HepG2 (cell line): ENCODE data around the gene SCGB1D1.

Experiments used
- BRCA1 ChIP-seq: sonication (generic); formaldehyde crosslinking; IDR thresholded peaks from 2 replicates; pipeline ENCODE4 v1.4.0; 2020; ENCODE audit warnings: missing genetic modification reagents
- EP300 ChIP-seq, 3 experiments: sonication (generic) in 1 of 3; formaldehyde crosslinking in 1 of 3; IDR thresholded peaks; 2 replicates each; pipeline versions ENCODE4 v1.5.1 to v1.6.1; 2011 to 2020; ENCODE audit warnings: low read depth in 2 of 3, low read length in 2 of 3, borderline replicate concordance in 1 of 3, improper control_type of control experiment in 1 of 3, mild to moderate bottlenecking in 1 of 3, missing genetic modification reagents in 1 of 3, moderate library complexity in 1 of 3
- EZH2 ChIP-seq: conservative IDR thresholded peaks from 2 replicates; pipeline ENCODE4 v1.6.1; 2012; ENCODE audit warnings: mild to moderate bottlenecking, low read depth, low read length, moderate library complexity
- HOXD1 ChIP-seq: sonication (generic); formaldehyde crosslinking; IDR thresholded peaks from 2 replicates; pipeline ENCODE4 v1.5.0; 2020; ENCODE audit warnings: missing genetic modification reagents
- PCBP1 ChIP-seq: fragments of 200-400 bp; formaldehyde crosslinking; IDR thresholded peaks from 2 replicates; pipeline ENCODE4 v1.6.1; 2017; ENCODE audit warnings: mild to moderate bottlenecking, low read depth, low read length, borderline replicate concordance
- SRF ChIP-seq: IDR thresholded peaks from 2 replicates; pipeline ENCODE4 v1.6.1; 2011; ENCODE audit warnings: mild to moderate bottlenecking, low read depth, low read length, moderate library complexity
- ZNF264 ChIP-seq: sonication (generic); formaldehyde crosslinking; IDR thresholded peaks from 2 replicates; pipeline ENCODE4 v1.4.0; 2020; ENCODE audit warnings: missing genetic modification reagents
- TF ChIP-seq, protein P1 (sequence below): sonication (generic); formaldehyde crosslinking; IDR thresholded peaks from 2 replicates; pipeline ENCODE4 v1.5.0; 2020; ENCODE audit warnings: mild to moderate bottlenecking, missing genetic modification reagents, moderate library complexity
- TF ChIP-seq, protein P2 (sequence below): sonication (generic); formaldehyde crosslinking; conservative IDR thresholded peaks from 2 replicates; pipeline ENCODE4 v1.4.0; 2020; ENCODE audit warnings: missing genetic modification reagents
- TF ChIP-seq, protein P3 (sequence below): sonication (generic); formaldehyde crosslinking; IDR thresholded peaks from 2 replicates; pipeline ENCODE4 v1.4.0; 2020; ENCODE audit warnings: mild to moderate bottlenecking, missing genetic modification reagents

DNA sequence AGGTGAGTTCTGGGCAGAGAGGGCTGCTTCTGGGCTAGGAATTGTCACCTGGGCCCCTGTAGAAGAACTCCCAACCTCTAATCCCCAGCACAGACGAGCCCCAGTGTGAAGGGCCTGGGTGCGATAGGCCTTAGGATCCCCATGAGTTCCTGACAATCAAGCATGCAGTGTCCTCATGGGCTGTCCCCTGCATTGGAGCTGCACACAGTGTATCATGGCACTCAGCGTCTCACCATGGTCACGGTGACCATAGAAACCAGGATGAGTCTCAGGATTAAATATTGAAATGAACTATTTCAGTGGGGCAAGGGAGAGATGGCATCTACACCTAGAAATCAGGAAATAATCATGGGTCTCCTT lies 18.7 kb downstream of the SCGB1D1 start:
- TF ChIP-seq EZH2 (no peak), PCBP1 (no peak), BRCA1 (CRISPR knock-in tag) (no peak), HOXD1 (CRISPR knock-in tag) (no peak), EP300 (IDR thresholded peaks at IDR 0.05; ENCODE audit: low read depth in 2 of 2, low read length in 2 of 2) (no peak), EP300 (CRISPR knock-in tag; IDR thresholded peaks at IDR 0.05; ENCODE audit: borderline replicate concordance) (no peak), ZNF264 (CRISPR knock-in tag) (no peak), SRF (no peak)
- TF ChIP-seq, protein P1, sequence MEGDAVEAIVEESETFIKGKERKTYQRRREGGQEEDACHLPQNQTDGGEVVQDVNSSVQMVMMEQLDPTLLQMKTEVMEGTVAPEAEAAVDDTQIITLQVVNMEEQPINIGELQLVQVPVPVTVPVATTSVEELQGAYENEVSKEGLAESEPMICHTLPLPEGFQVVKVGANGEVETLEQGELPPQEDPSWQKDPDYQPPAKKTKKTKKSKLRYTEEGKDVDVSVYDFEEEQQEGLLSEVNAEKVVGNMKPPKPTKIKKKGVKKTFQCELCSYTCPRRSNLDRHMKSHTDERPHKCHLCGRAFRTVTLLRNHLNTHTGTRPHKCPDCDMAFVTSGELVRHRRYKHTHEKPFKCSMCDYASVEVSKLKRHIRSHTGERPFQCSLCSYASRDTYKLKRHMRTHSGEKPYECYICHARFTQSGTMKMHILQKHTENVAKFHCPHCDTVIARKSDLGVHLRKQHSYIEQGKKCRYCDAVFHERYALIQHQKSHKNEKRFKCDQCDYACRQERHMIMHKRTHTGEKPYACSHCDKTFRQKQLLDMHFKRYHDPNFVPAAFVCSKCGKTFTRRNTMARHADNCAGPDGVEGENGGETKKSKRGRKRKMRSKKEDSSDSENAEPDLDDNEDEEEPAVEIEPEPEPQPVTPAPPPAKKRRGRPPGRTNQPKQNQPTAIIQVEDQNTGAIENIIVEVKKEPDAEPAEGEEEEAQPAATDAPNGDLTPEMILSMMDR (CRISPR knock-in tag), result no peak
- TF ChIP-seq, protein P2, sequence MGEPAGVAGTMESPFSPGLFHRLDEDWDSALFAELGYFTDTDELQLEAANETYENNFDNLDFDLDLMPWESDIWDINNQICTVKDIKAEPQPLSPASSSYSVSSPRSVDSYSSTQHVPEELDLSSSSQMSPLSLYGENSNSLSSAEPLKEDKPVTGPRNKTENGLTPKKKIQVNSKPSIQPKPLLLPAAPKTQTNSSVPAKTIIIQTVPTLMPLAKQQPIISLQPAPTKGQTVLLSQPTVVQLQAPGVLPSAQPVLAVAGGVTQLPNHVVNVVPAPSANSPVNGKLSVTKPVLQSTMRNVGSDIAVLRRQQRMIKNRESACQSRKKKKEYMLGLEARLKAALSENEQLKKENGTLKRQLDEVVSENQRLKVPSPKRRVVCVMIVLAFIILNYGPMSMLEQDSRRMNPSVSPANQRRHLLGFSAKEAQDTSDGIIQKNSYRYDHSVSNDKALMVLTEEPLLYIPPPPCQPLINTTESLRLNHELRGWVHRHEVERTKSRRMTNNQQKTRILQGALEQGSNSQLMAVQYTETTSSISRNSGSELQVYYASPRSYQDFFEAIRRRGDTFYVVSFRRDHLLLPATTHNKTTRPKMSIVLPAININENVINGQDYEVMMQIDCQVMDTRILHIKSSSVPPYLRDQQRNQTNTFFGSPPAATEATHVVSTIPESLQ, result no peak
- TF ChIP-seq, protein P3, sequence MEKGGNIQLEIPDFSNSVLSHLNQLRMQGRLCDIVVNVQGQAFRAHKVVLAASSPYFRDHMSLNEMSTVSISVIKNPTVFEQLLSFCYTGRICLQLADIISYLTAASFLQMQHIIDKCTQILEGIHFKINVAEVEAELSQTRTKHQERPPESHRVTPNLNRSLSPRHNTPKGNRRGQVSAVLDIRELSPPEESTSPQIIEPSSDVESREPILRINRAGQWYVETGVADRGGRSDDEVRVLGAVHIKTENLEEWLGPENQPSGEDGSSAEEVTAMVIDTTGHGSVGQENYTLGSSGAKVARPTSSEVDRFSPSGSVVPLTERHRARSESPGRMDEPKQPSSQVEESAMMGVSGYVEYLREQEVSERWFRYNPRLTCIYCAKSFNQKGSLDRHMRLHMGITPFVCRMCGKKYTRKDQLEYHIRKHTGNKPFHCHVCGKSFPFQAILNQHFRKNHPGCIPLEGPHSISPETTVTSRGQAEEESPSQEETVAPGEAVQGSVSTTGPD (CRISPR knock-in tag), result no peak
